ENCODE results near the gene FEM1A. TPM values are rescaled to one million over a fixed set of nuclear protein-coding genes. Genes with fewer than 3 reads are reported as not detected.

Gene FEM1A
- total RNA-seq, 1 experiment from 2014 or later = 17.7 TPM

- TF ChIP-seq TCF7L2 (IDR thresholded peaks at IDR 0.05; ENCODE audit: borderline replicate concordance, extremely low read depth, insufficient read depth, insufficient read length) = no peak
These were observed 36.1 kb upstream of the FEM1A start (continued) for GRCh38 chr19:4755459-4755858.

- no peaks in the 10 kb centered on the region for H3K36me3 ChIP-seq (ENCODE audit: control insufficient read depth in 1 of 2, insufficient read depth in 2 of 2, low read length in 2 of 2)
- CTCF ChIA-PET = no interaction called here
- intact Hi-C loops (cut with micrococcal nuclease) = no loop called here
These were observed 33.5 kb upstream of the FEM1A start for GRCh38 chr19:4758082-4758481.

More at GRCh38 chr19:4758082-4758481, 33.5 kb upstream of the FEM1A start:
- Histone ChIP-seq H3K4me1 (ENCODE audit: control insufficient read depth in 1 of 2, insufficient read depth in 2 of 2, low read length in 2 of 2) (peaks cover 5 to 14% of the 10 kb centered on the region in 2 experiments), H3K27ac (ENCODE audit: low read depth, low read length) (no peak overlapping the region), H3K9ac (ENCODE audit: low read length) (no peak overlapping the region), H3K79me2 (ENCODE audit: insufficient read depth, low read length) (no peaks in the 10 kb centered on the region), H3K4me2 (ENCODE audit: low read length) (no peak overlapping the region), H3K27me3 (ENCODE audit: insufficient read depth, low read length) (no peaks in the 10 kb centered on the region), H3K9me3 (ENCODE audit: control insufficient read depth in 1 of 2, insufficient read depth in 1 of 2, low read depth in 1 of 2, low read length in 2 of 2) (no peaks in the 10 kb centered on the region), H3K4me3 (replicated peaks in 1 of 2; ENCODE audit: low read depth in 1 of 2, low read length in 2 of 2) (no peak overlapping the region), H2AFZ (ENCODE audit: low read depth, low read length, poor library complexity, severe bottlenecking) (no peak overlapping the region), H4K20me1 (ENCODE audit: insufficient read depth) (no peaks in the 10 kb centered on the region), H3K9me2 (ENCODE audit: insufficient read depth) (no peaks in the 10 kb centered on the region)
- TF ChIP-seq EZH2 (IDR thresholded peaks at IDR 0.05) (no peak), ZFX (IDR thresholded peaks at IDR 0.05) (no peak), CEBPB (IDR thresholded peaks at IDR 0.05; ENCODE audit: low read depth) (no peak), MAX (IDR thresholded peaks at IDR 0.05) (no peak), ATF3 (IDR thresholded peaks at IDR 0.05) (no peak), EZH2phosphoT487 (IDR thresholded peaks at IDR 0.05; ENCODE audit: borderline replicate concordance) (no peak), CTCF (IDR thresholded peaks at IDR 0.05 in 2 of 3, conservative IDR thresholded peaks at IDR 0.05 in 1 of 3; ENCODE audit: borderline replicate concordance in 1 of 3, insufficient read depth in 1 of 3, low read depth in 2 of 3, low read length in 2 of 3) (no peak), RAD21 (IDR thresholded peaks at IDR 0.05; ENCODE audit: low read depth) (no peak), SIN3A (IDR thresholded peaks at IDR 0.05; ENCODE audit: low read depth) (no peak), POLR2AphosphoS5 (IDR thresholded peaks at IDR 0.05; ENCODE audit: low read depth, low read length) (no peak), ZBTB33 (IDR thresholded peaks at IDR 0.05; ENCODE audit: extremely low read depth, insufficient replicate concordance, low read length) (no peak), REST (IDR thresholded peaks at IDR 0.05; ENCODE audit: low read depth) (no peak), CBX3 (IDR thresholded peaks at IDR 0.05; ENCODE audit: low read depth) (no peak), POLR2A (IDR thresholded peaks at IDR 0.05; ENCODE audit: borderline replicate concordance, extremely low read depth, insufficient read depth, insufficient read length) (no peak), YY1 (IDR thresholded peaks at IDR 0.05; ENCODE audit: extremely low read depth, insufficient replicate concordance, low read depth, low read length) (no peak)
- DNase-seq (ENCODE audit: low read depth, low spot score) (no peak), ATAC-seq (no peak)
- ChIA-PET POLR2A (no interaction called here), RAD21 (ENCODE audit: low non-redundant PET in 1 of 2, low total read pairs in 2 of 2, uncharacterized antibody in 2 of 2, unreplicated experiment in 2 of 2) (no interaction called here)
- BruUV-seq (replicated peaks) = no TSS peak
